OCI-LY1 (cell line): ENCODE data around the gene SIRPG.
"Not testable (repeated sequence)": the region's sequence is repeated elsewhere in the genome, so short reads cannot be mapped to it uniquely, and the experiment has no call there.

Experiments
- EZH2 ChIP-seq: fragments of 200-600 bp; sonication (generic), shearing (Covaris generic); IDR thresholded peaks from 2 replicates; pipeline ENCODE4 v1.8.0; 2017; ENCODE audit warnings: borderline replicate concordance, mixed run types, mild to moderate bottlenecking, antibody characterized with exemption, low read length, moderate library complexity, mixed read lengths
- TF ChIP-seq, protein P1 (sequence below): fragments of 200-600 bp; sonication (generic), shearing (Covaris generic); IDR thresholded peaks from 2 replicates; pipeline ENCODE4 v1.5.1; 2017; ENCODE audit warnings: mild to moderate bottlenecking, antibody characterized with exemption, low read length, moderate library complexity, mixed read lengths

DNA sequence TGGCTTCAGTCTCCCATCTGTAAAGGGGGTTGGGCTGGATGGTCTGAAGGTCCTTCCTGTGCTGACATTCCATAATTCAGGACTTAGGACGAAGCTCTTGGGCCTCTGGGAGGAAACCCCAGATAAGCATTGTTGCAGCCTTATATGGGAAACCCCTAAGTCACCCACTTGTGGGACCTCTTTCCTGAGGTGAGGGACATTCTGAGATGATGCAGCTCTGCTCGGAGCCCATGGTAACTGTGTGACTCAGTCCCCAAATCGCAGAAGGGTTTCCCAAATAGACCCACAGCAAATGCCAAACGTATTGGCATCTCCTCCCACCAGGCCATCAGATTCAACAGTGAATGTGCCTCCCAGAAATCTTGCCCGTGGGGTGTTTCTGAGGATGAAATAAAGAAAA lies 47.2 kb downstream of the SIRPG start:
- TF ChIP-seq, protein P1, sequence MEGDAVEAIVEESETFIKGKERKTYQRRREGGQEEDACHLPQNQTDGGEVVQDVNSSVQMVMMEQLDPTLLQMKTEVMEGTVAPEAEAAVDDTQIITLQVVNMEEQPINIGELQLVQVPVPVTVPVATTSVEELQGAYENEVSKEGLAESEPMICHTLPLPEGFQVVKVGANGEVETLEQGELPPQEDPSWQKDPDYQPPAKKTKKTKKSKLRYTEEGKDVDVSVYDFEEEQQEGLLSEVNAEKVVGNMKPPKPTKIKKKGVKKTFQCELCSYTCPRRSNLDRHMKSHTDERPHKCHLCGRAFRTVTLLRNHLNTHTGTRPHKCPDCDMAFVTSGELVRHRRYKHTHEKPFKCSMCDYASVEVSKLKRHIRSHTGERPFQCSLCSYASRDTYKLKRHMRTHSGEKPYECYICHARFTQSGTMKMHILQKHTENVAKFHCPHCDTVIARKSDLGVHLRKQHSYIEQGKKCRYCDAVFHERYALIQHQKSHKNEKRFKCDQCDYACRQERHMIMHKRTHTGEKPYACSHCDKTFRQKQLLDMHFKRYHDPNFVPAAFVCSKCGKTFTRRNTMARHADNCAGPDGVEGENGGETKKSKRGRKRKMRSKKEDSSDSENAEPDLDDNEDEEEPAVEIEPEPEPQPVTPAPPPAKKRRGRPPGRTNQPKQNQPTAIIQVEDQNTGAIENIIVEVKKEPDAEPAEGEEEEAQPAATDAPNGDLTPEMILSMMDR: not testable (repeated sequence)
- TF ChIP-seq EZH2: not testable (repeated sequence)
